ENCODE results near the gene VSIG8. TPM values are rescaled to one million over a fixed set of nuclear protein-coding genes. Genes with fewer than 3 reads are reported as not detected.

The VSIG8 gene
- total and polyA plus RNA-seq, 2 of the 4 experiments (the other 2 are of a cell fraction): not detected

- Histone ChIP-seq H4K20me1 (ENCODE audit: insufficient read depth, low read length) (no peaks in the 10 kb centered on the region), H2BK120ac (ENCODE audit: low read depth, low read length) (no peak overlapping the region), H2AK9ac (replicated peaks; ENCODE audit: low read depth, low read length, poor library complexity) (no peak overlapping the region), H2AK5ac (ENCODE audit: low read depth, low read length) (no peak overlapping the region), H2BK5ac (ENCODE audit: low read depth, low read length, poor library complexity, severe bottlenecking) (no peak overlapping the region), H3K56ac (ENCODE audit: extremely low read depth, insufficient read depth, low read length) (no peak overlapping the region), H3K27ac (ENCODE audit: insufficient read depth, low read length) (no peak overlapping the region), H2AFZ (replicated peaks; ENCODE audit: low read length, poor library complexity) (no peak overlapping the region), H2BK20ac (ENCODE audit: low read depth, low read length) (no peak overlapping the region), H3K4ac (ENCODE audit: low read depth, low read length) (no peak overlapping the region), H4K91ac (ENCODE audit: insufficient read depth, low read depth, low read length) (no peak overlapping the region), H4K5ac (ENCODE audit: low read depth, low read length) (no peak overlapping the region), H3K9me1 (ENCODE audit: insufficient read depth, low read length) (peaks cover 5% of the 10 kb centered on the region; the same call in 1 of the 2 replicates), H3K36me3 (ENCODE audit: control insufficient read depth, insufficient read depth, low read length) (no peaks in the 10 kb centered on the region), H3K14ac (replicated peaks; ENCODE audit: low read depth, low read length) (no peak overlapping the region), H3K18ac (ENCODE audit: low read depth, low read length) (no peak overlapping the region), H2BK15ac (ENCODE audit: low read depth, low read length) (no peak overlapping the region), H4K8ac (ENCODE audit: low read depth in 2 of 2, low read length in 2 of 2) (no peak overlapping the region), H3K79me1 (ENCODE audit: low read depth in 1 of 2, low read length in 2 of 2) (no peaks in the 10 kb centered on the region), H3K9ac (ENCODE audit: low read depth, low read length) (no peak overlapping the region), H3K9me3 (ENCODE audit: control insufficient read depth, insufficient read depth, low read length) (no peaks in the 10 kb centered on the region), H3K4me2 (ENCODE audit: low read depth, low read length) (no peak overlapping the region), H3K23ac (ENCODE audit: low read depth, low read length) (no peak overlapping the region), H3K4me1 (ENCODE audit: control insufficient read depth, insufficient read depth, low read length) (peaks cover 2% of the 10 kb centered on the region), H3K27me3 (ENCODE audit: control insufficient read depth, insufficient read depth, low read length) (no peaks in the 10 kb centered on the region), H3K4me3 (ENCODE audit: insufficient read depth, low read depth, low read length) (no peak overlapping the region)
- POLR2A ChIA-PET (ENCODE audit: unreplicated experiment): no interaction called here
- DNase-seq: no peak
- 100% methylated on average over 1 of the region's 2 CpGs; no CpG with 5 or more reads in 1 of the 2 experiments for WGBS, 2 experiments (ENCODE audit: extremely low coverage in 2 of 2, insufficient read length in 1 of 2)
- CTCF ChIA-PET: interaction anchor here (0.8 to 1.9 kb wide), 4 partner anchors 11 to 58 kb away, joined by 3 to 10 read pairs (median 4); no protein-coding TSS in a partner anchor
- dilution Hi-C loops (cut with HindIII; ENCODE audit: low sequenced_read_pairs, unreplicated experiment): no loop called here
- intact Hi-C loops (cut with micrococcal nuclease): loop anchor here (10.0 kb wide), 1 partner anchor 1552 kb away; no protein-coding TSS in a partner anchor
- in situ Hi-C loops (cut with MboI; ENCODE audit: low sequenced_read_pairs): no loop called here
- no peak for ATAC-seq (ENCODE audit: low read depth)
- BruUV-seq (replicated peaks): no TSS peak
- TF ChIP-seq SMC3 (IDR thresholded peaks at IDR 0.05; ENCODE audit: low read depth, low read length) (no peak), ELK1 (IDR thresholded peaks at IDR 0.05; ENCODE audit: borderline replicate concordance, low read depth, low read length) (no peak), CEBPB (IDR thresholded peaks at IDR 0.05; ENCODE audit: low read depth, low read length) (no peak), CTCF (conservative IDR thresholded peaks at IDR 0.05; ENCODE audit: low read depth, low read length) (no peak)
Measured at GRCh38 chr1:159832309-159832708, 30.1 kb downstream of the VSIG8 start.

All from IMR-90 (cell line).